DMS 273 (cell line): ENCODE data around the gene CHI3L2.

ENCODE experiments used
- DNase-seq: peaks from one replicate; lab custom pipeline; 2025; ENCODE audit not compliant: unreplicated experiment; lab: John Stamatoyannopoulos, UW

The CHI3L2 gene

DNA sequence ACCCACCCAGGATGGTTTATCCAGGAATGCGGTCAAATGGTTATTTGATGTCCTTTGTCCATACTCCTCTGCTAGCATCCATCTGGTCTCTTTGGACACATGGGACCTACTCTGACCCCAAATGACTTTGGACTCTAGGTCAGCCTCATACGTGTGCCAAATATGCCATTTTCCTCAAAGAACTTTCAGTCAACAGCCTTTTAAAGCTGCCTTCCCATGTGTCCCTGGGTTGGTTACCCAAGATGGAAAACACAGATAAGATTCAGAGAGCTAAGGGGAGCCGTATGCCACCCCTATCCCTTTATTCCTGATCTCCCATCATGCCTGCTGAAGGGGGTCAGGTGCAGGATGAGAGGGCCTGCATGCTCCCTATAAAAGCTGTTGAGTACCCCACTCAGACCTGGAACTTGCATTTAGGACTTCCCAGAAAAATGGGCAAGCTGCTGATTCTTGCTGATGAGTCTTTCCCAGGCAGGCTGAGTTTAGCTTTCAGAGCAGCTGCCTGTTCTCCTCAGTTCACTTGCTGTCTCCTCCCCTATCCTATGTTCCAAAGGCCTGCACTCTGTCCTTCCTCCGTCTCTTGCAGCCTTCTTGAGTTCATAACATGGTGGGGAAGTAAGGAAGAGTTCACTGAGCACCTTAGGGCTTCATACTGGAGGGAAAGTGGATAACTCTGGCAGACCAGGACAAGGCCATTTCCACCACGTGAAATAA is 19.8 kb downstream of the CHI3L2 start:
- no peak for DNase-seq

DNA sequence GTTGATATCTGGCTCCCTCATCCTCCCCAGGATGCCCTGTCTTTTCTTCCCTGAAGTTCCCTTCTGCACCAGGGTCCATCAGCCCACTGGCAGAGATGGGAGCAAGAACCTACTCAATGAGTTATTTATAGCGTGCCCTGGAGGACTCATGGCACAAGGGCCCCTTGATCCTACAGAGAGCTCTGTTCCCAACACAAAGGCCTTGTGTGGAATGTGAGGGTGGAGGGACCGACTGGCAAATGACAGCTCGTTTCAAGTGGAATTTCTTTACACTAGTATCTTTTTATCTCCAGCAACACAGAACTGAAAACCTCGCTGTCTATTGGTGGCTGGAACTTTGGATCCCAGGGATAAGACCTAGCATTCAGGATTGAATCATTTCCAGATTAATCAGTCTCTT is 22.4 kb downstream of the CHI3L2 start:
- DNase-seq = no peak

- DNase-seq = no peak
Measured at GRCh38 chr1:111251570-111251969, 24.1 kb downstream of the CHI3L2 start.

GRCh38 chr1:111252786-111253185 is 25.3 kb downstream of the CHI3L2 start:
- no peak for DNase-seq

DNA sequence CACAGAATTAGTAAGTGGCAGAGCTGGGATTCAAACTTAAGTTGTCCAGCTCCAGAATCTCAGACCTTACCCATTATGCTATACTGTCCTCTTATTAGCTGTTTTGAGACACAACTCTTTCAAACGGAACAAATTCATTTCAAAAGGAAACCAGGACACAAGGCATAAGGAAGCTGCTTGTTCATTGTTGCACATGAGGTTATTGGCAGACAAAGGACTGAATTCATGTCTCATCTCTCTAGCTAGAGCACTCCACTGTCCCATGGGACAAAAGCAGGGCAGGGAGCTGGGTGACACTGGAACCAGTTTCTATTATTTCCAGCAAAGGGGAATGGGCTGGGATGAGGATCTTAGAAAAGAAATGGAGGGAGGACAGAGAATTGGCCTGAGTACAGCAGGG is 26.4 kb downstream of the CHI3L2 start:
- DNase-seq = no peak

- DNase-seq = no peak
Measured at GRCh38 chr1:111256988-111257658, 29.6 kb downstream of the CHI3L2 start.

DNA sequence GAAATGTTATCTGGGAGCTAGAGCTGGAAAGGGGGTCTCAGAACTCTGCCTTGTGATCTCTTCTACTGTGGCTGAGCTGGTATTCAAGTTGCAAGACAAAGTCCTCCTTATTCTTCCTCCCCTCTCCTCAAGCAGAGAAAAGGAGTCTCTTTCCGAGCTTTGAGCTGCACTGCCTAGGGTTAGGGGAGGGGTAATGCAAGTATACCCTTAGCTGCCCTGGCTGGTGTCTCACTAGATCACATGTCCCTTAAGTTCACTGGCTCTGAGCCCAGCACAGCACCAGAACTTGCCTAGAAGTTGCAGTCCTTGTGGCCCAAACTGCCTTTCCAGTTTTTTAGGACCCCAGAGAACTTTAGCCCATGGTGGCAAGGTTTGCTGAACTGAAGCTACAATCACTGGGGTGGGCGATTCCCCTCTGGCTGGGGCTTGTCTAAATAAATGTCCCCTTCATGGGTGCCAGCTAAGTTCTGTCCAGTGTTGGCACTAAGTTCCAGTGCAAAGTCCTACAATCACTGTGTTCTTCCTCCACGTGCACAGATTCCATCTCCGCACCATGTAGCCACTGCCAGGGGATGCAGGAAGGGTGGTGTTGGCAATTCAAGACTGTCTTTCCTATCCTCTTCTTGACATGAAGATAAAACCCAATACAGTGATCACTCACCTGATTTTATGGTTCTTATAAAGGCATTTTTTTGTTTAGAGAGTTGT is 40.4 kb downstream of the CHI3L2 start:
- no peak for DNase-seq

- DNase-seq = no peak
Measured at GRCh38 chr1:111269825-111270406, 42.4 kb downstream of the CHI3L2 start.

- no peak for DNase-seq
Measured at GRCh38 chr1:111270771-111271463, 43.4 kb downstream of the CHI3L2 start.

DNA sequence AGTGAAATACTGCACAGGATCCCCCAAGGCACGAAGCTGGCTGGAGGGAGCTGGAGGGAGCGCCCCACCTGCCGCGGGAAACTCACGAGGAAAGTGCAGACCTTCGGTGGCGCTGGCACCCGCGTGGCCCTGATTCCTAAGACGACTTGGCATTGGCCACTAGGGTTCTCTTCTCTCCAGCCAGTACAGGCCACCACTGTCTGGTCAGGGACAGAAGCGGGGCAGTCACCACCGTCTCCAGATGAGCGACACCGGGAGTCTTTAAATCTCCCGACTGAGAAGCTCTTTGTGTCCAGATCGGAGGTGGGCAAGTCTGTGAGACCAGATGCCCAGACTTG is 43.9 kb downstream of the CHI3L2 start:
- no peak for DNase-seq

DNA sequence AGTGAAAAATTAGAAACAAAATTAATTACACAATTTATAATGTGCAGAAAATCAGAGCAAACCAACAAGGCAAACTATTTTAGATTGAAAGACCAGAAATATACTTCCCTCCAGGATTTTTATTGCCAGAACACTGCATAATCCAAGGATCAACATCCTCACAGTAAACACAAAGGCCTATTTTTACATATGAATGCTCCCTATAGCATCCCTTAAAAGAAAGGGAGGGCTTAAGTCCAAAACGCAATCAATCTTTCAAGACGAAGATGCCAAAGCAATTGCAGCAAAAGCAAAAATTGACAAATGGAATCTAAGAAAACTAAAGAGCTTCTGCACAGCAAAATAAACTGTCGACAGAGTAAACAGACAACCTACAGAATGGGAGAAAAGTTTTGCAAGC is 44.6 kb downstream of the CHI3L2 start:
- no peak for DNase-seq

DNA sequence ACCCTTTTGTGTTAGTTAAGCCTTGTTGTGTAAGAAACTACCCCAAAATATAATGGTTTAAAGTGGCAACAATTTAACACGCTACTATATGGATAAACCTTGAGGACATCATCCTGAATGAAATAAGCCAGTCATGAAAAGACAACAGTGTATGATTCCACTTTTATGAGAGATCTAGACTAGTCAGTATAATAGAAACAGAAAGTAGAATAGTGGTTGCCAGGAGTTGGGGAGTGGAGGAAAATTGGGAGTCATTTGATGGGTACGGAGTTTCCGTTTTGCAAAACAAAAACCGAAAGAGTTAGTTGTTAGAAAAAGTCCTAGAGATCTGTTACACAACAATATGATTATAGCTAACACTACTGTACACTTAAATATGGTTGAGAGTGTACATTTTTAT is 47.1 kb downstream of the CHI3L2 start:
- DNase-seq = no peak

DNA sequence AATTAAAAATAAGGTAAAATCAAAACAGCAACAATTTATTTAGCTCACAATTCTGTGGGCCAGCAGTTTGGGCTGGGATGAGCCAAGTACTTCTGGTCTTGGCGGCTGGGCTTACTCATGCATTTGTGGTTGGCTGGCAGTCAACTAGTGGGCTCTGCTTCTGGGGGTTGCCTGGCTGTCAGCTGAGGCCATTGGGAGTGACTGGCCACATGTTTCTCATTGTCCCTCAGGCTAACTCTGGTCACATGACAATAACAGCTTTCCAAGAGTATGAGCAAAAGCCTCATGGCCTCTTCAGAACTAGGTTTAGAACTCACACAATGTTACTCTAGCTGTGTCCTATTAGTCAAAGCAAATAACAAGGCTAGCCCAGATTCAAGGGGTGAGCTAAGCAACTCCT is 47.6 kb downstream of the CHI3L2 start:
- DNase-seq = no peak

DNA sequence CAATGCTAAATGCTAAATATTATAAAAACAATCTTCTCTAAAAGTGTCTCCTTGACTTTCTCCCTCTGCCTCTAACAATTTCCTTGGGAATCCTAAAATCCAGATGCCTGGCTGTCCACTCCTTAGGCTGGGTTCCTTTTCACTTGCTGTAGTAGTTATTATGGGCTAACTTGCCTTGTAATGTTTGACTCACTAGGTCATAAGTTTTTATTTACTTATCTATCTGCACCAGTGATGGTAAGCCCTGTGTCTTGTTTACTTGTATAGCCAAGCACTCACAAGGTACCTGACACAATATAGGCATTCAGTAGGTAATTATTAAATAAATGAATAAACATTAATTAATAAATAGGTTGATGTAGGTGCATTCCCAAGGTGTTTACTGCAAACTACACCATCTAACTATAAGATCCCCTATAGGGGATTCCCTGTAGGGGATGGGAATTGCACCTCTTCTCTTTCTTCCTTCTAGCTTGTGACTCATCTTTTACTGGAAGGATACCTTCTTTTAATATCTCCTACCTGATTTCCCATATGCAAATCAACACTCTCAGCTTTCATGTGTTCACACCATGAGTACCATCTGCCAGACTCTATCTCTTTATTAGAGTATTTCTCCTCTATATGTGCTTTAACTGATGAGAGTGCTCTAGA is 48.4 kb downstream of the CHI3L2 start:
- DNase-seq = no peak

GRCh38 chr1:111279144-111279543 is 51.6 kb downstream of the CHI3L2 start:
- DNase-seq = no peak

DNA sequence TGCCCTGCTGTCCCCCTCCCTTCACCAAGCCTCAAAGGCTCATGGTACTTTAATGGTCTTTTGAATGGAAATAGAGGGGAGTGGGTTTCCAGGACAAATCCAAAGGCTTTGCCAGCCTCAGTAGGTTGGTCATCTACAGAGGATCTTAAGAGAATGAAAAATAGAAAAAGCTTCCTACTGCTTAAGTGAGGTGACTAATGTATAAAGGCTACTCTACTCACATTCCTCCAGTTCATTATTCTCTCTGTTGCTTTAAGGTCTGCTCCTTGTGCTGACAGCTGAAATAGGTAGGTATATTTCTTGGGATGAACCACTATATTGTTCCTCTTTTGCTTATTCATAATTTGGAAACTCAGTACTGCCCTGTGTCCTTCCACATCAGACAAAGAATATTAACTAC is 52.8 kb downstream of the CHI3L2 start:
- no peak for DNase-seq

DNA sequence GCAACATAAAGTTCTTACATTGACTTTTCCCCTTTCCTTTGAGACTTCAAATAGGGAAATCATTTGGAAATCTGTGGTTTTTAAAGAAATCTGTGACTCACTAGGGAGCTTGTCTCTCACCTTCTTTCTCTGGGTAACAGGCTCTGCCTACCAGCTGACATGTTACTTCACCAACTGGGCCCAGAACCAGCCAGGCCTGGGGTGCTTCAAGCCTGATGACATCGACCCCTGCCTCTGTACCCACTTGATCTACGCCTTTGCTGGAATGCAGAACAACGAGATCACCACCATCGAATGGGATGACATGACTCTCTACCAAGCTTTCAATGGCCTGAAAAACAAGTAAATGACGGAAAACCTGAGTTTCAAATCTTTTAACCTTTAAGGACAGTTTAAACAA is 53.9 kb downstream of the CHI3L2 start:
- no peak for DNase-seq

DNA sequence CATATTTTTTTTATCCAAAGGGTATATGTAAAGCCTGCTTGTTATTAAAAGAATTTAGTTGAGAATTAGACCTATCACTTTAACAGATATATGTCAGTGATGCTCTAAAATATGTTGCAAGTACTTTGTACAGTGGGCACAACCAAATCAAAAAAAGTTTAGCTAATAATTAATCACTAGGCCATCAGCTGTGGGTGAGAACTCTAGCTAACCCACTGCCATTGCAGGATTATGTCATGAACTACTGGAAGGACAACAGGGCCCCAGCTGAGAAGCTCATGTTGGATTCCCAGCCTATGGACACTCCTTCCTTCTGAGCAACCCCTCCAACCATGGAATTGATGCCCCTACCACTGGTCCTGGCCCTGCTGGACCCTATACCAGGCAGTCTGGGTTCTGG is 56.3 kb downstream of the CHI3L2 start:
- DNase-seq = no peak

DNA sequence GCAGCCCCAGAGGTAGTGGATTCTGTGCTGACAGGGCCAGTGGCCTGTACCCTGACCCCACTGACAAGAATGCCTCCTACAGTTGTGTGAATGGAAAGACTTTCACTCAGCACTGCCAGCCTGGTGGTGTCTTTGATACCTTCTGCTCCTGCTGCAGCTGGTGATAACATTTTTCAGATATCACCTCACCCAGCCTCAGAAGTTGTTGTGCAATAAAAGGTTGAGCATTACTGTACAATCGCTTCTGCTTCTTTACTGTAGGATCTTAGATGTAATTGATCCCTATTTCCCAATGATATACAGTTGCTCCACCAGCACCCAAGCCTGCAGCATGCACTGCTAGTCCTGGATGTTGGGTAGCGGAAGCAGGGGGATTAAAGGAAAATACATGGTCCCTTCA is 58.4 kb downstream of the CHI3L2 start:
- DNase-seq = no peak

DNA sequence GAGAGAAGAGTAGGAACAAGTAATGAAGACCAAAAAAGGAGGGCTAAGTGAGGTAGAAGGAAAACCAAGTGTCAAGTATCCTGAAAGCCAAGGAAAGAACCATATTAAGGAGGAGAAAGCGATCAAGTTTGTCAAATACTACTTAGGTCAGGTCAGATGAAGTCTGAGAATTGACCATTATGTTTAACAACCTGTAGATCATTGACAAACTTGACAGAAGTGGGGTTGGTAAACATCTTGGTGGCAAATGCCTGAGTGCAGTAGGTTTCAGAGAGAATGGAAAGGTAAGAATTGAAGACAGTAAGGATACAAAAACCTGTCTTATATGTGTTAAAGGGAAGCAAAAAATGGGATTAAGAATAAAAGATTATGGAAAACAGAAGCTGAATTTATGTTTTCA is 59.4 kb downstream of the CHI3L2 start:
- DNase-seq = no peak

DNA sequence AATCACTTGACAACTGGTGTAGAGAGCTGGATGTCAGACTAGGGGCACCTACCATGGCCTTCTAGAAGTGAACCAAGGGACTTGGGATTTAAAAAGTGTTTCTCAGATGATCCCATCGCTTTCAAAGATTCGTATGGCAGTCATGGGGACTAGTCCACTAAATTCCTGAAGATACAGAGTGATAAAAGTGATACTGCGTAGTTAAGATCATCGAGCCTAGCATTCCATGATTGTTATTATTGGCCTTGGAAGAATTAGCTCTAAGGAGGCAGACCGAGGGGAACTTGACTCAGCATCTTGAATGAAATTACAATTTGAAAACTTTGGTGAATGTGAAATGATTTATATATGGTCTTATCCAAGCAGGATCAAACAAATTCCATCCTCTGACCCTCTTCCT is 61.9 kb downstream of the CHI3L2 start:
- DNase-seq = no peak
